ENCODE data around the gene MYOZ3. TPM values are rescaled to one million over a fixed set of nuclear protein-coding genes. Genes with fewer than 3 reads are reported as not detected.

MYOZ3 gene
- total and polyA plus RNA-seq, 10 of the 15 experiments (the other 5 are each of a cell fraction or from before 2014, with no cell fraction given) = 0.04 to 1.1 (median 0.10) TPM; not detected in 4

GRCh38 chr5:150671509-150672236 lies 10.6 kb downstream of the MYOZ3 start:
- no peaks in the 10 kb centered on the region for H3K79me2 ChIP-seq (ENCODE audit: control insufficient read depth, insufficient read depth, low read length)
- H3K9me3 ChIP-seq (replicated peaks; ENCODE audit: control insufficient read depth, insufficient read depth, low read length) = no peaks in the 10 kb centered on the region
- SMC1A ChIA-PET (ENCODE audit: uncharacterized antibody, unreplicated experiment) = no interaction called here
- H3K27me3 ChIP-seq (replicated peaks in 1 of 2; ENCODE audit: control insufficient read depth in 2 of 2, insufficient read depth in 2 of 2, low read length in 1 of 2) = peaks cover 2 to 19% of the 10 kb centered on the region in 2 experiments; a peak in 2 of 4 replicates
- no peaks in the 10 kb centered on the region for H3K36me3 ChIP-seq (ENCODE audit: control insufficient read depth in 2 of 2, insufficient read depth in 2 of 2, low read length in 1 of 2)
- peak overlapping the region; percentile 71 for H2AFZ ChIP-seq (ENCODE audit: control insufficient read depth, low read depth, low read length)
- H3K4me1 ChIP-seq (ENCODE audit: control insufficient read depth, insufficient read depth, low read length) = no peaks in the 10 kb centered on the region
- in situ Hi-C loops (cut with MboI) (no loop called here), intact Hi-C loops (cut with micrococcal nuclease; ENCODE audit: unreplicated experiment) (no loop called here)
- DNase-seq (ENCODE audit: low read depth, low spot score) (no peak), FAIRE-seq (no peak), ATAC-seq (peak; percentile 47)
- no peak overlapping the region; the same call in 1 of the 2 replicates for H3K9ac ChIP-seq (ENCODE audit: control insufficient read depth, insufficient read depth, low read length)
- H3K4me3 ChIP-seq = peak overlapping the region; percentile 50; the same call in 1 of the 2 replicates
- CTCF ChIA-PET = no interaction called here
- RAD21 ChIA-PET (ENCODE audit: unreplicated experiment) = no interaction called here
- TF ChIP-seq ZSCAN29 (IDR thresholded peaks at IDR 0.05) (no peak), REST (IDR thresholded peaks at IDR 0.05; ENCODE audit: low read depth, low read length) (no peak), HDGF (IDR thresholded peaks at IDR 0.05) (no peak), NFYA (IDR thresholded peaks at IDR 0.05; ENCODE audit: borderline replicate concordance, low read depth, low read length) (no peak), KAT2A (conservative IDR thresholded peaks at IDR 0.05; ENCODE audit: control insufficient read depth, low read depth, low read length) (no peak), CHD4 (IDR thresholded peaks at IDR 0.05) (no peak), STAT3 (IDR thresholded peaks at IDR 0.05; ENCODE audit: low read depth, low read length) (no peak), STAT1 (conservative IDR thresholded peaks at IDR 0.05) (no peak), RFX5 (IDR thresholded peaks at IDR 0.05; ENCODE audit: low read depth, low read length) (no peak), NKRF (conservative IDR thresholded peaks at IDR 0.05) (no peak), PML (IDR thresholded peaks at IDR 0.05; ENCODE audit: low read length) (no peak), ZNF24 (IDR thresholded peaks at IDR 0.05) (no peak), POLR2AphosphoS5 (IDR thresholded peaks at IDR 0.05; ENCODE audit: low read length) (no peak), MYB (IDR thresholded peaks at IDR 0.05; ENCODE audit: borderline replicate concordance, low read depth, low read length) (no peak)
- H3K4me2 ChIP-seq (ENCODE audit: control insufficient read depth, insufficient read depth) = peak overlapping the region; percentile 77
- no peak overlapping the region for H3K27ac ChIP-seq (ENCODE audit: control insufficient read depth, insufficient read depth)
- no peaks in the 10 kb centered on the region for H4K20me1 ChIP-seq (ENCODE audit: control insufficient read depth, insufficient read depth)
- 5% methylated on average over 32 of the region's 51 CpGs for WGBS (ENCODE audit: insufficient coverage, insufficient replicate concordance, low lambda C conversion rate, missing lambda C conversion rate)
- POLR2A ChIA-PET = no interaction called here
- no TSS peak for BruUV-seq (replicated peaks)
